Glomerular visceral epithelial cell (primary cell): Measurements from ENCODE around the gene GPATCH1.
"Not testable (repeated sequence)": the region's sequence is repeated elsewhere in the genome, so short reads cannot be mapped to it uniquely, and the experiment has no call there.

Source experiments
- DNase-seq: peaks from one replicate; pipeline ENCODE4 v3.0.0-alpha.2; 2016; ENCODE audit errors: extremely low spot score

The GPATCH1 gene

GRCh38 chr19:33080761-33081681, at the start of gene GPATCH1:
Gene GPATCH1, plus strand, starts transcription at chr19:33081181. Its CDS starts 13 bp downstream, at chr19:33081194.
- DNase-seq = peak; percentile 86

- DNase-seq = no peak
Measured at GRCh38 chr19:33032218-33032781, 48.7 kb upstream of the GPATCH1 start.

- DNase-seq = no peak
Measured at GRCh38 chr19:33035461-33035860, 45.5 kb upstream of the GPATCH1 start.

- DNase-seq = not testable (repeated sequence)
Measured at GRCh38 chr19:33036370-33037167, 44.4 kb upstream of the GPATCH1 start.

- DNase-seq = not testable (repeated sequence)
Measured at GRCh38 chr19:33037168-33038025, 43.6 kb upstream of the GPATCH1 start.

GRCh38 chr19:33039108-33039599, 41.8 kb upstream of the GPATCH1 start:
- DNase-seq = no peak

- DNase-seq = no peak
Measured at GRCh38 chr19:33039815-33040214, 41.2 kb upstream of the GPATCH1 start.

- DNase-seq = peak; percentile 94
Measured at GRCh38 chr19:33040994-33041827, 39.8 kb upstream of the GPATCH1 start.

- DNase-seq = not testable (repeated sequence)
Measured at GRCh38 chr19:33041828-33042160, 39.2 kb upstream of the GPATCH1 start.

GRCh38 chr19:33047422-33047821, 33.6 kb upstream of the GPATCH1 start:
- no peak for DNase-seq

GRCh38 chr19:33048806-33049676, 31.9 kb upstream of the GPATCH1 start:
- DNase-seq = no peak

GRCh38 chr19:33050110-33050509, 30.9 kb upstream of the GPATCH1 start:
- no peak for DNase-seq

- DNase-seq = peak; percentile 37
Measured at GRCh38 chr19:33052352-33052972, 28.5 kb upstream of the GPATCH1 start.

- no peak for DNase-seq
Measured at GRCh38 chr19:33054623-33055022, 26.4 kb upstream of the GPATCH1 start.

GRCh38 chr19:33055718-33056117, 25.3 kb upstream of the GPATCH1 start:
- DNase-seq = no peak

GRCh38 chr19:33060586-33060985, 20.4 kb upstream of the GPATCH1 start:
- no peak for DNase-seq

- no peak for DNase-seq
Measured at GRCh38 chr19:33062902-33063301, 18.1 kb upstream of the GPATCH1 start.

- peak; percentile 41 for DNase-seq
Measured at GRCh38 chr19:33063356-33063752, 17.6 kb upstream of the GPATCH1 start.
